ENCODE data around the gene SPTLC3.

The SPTLC3 gene

DNA sequence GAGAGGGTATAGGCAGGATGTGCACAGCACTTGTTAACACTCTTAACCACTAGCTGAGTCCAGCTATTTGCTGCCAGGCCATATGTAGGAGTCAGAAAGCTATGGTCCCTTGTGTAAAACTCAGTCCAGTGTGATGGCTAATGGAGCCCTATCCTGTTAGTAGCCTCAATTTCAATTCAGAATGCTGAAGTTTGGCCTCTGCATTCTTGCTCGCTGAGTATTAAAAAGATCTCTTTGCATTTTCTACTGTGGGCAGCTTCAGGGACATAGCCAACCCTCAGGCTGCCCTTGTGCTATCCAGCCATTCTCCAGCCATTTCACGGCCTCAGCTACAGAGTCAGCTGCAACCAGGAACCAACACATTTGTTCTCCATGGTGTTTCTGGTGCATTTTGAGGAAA, 92.5 kb downstream of the SPTLC3 start:
- DNase-seq, result no peak

DNA sequence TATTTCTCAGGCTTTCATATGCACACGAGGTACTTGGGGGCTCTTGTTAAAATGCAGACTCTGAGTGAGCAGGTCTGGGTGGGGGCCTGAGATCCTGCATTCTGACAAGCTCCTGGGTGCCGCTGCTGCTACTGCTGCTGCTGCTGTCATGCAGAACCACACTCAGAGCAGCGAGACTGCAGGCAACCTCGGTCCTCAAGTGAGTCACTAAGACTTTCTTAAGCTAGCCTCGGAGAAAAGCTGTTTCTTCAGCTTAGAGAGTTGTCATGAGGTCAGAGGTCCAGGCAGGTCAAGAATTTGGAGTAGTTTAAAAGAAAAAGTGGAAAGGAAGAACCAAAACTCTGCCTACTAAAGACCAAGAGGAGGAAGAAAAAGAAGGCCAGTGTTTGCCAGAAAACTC, 92.9 kb downstream of the SPTLC3 start:
- DNase-seq, result no peak

DNA sequence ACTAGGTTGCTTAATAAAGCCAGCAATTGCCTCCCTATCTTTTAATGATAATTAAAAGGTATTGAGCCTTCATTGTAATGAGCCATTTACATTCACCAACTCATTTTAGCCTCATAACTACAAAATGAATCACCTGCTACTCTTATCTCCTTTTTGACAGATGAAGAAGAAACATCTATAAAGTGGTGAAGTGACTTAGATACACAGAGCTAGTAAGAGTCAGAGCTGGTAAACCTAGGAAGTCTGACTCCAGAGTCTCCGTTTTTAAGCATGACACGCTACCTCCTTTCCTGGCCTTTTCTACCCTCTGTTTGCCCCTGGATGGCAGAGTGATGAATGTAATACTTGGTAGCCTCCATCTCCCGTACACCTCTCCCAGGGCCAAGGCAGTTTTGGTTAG, 93.5 kb downstream of the SPTLC3 start:
- DNase-seq, result no peak

DNA sequence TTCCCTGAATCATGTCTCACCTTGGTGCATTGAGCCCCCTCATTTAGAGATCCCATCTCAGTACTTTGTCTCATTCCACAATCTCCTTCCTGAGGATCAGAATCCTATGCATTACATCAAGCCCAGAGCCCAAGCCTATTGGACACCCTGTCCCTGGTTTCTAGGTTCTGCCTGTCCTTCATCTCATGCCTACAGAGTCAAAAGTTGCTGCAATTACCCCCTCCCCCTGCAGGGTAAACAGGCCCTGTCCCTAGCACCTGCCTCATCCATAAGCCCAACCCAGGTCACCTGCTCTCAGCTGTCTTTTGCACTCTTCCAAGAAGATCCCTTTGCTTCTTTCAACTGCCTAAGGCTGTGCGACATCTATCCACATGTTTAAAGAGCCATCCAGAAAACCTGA, 93.9 kb downstream of the SPTLC3 start:
- no peak for DNase-seq

DNA sequence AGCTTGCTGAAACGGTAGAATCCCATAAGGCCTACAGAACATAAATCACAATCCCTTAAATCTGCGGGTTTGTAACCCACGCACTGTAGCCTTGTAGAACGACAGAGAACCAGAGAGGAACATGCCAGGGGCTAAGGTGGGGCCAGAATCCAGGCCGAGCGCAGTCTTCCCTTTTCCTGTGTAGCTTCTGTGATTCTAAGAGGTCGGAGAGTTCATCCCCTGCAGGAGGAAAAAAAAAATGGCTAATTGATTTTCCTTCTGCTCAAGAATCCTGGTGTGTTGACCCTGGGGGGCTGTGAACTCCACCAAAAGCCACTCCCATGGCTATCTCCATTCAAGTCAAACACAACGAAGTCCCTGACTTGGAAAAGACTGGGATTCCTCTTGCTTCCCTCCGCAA, 96.3 kb downstream of the SPTLC3 start:
- DNase-seq, result no peak

DNA sequence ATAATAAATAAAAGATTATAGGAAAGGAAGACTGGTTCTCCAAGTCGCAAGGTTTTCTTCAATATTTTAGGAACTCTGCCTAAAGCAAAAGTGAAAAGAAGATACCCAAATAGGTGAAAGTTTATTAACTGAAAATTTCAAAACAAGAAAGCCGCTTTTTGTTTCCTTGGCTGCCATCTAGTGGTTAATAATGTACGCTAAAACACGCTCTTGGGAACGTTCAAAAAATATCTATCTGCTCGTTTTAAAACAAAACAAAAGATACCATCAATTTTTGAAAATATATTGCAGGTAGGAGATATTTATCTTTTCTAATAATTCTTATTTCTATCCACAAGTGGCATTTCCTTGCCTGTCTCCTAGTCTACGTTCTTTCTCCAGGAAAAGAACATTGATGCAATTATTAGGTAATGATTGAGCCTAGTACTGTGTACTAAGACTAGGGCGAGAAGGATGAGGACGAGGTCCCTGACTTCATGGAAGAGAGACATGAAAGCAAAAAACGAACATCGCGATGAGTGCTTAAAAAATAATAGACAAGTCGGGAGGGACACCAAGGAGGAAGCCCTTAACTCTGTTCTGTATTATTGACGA, 97.2 kb downstream of the SPTLC3 start:
- no peak for DNase-seq

DNA sequence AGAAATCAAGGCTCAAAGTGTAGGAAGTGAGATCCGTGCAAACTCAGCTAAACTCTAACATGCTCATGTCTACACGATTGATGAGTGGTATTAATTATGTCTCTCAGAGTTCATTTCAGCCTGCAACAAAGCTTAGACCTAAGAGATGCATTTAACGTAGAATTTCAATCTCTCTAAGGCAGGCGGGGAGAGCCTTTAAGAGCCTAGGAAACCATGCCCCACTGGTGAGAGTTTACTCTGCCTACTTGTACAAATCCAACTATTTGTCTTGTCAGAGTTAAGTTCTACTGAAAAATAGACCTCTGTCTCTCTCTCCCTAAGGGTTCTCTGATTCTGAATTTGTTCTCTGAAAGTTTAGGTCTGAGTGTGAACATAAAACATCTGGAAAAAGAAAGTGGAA, 100.9 kb downstream of the SPTLC3 start:
- DNase-seq, result no peak

DNA sequence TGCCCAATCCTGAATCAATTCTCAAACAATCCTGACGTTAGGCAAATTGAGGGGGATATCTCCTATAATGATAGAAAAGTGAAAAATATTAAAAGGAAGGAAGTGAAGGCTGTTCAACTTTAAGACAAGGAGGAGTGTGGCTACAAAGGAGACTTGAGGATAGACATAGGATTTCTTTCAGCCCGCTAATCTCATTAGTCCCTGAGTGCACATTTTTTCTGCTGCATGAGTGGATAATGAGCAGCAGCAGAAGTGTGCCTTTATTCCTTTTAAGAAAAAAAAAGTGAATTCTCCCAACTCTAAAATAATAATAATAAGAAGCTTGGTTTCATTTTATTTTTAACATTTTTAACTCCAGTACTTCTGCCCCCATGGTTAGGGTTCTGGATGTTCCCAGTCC, 102.0 kb downstream of the SPTLC3 start:
- DNase-seq, result no peak

DNA sequence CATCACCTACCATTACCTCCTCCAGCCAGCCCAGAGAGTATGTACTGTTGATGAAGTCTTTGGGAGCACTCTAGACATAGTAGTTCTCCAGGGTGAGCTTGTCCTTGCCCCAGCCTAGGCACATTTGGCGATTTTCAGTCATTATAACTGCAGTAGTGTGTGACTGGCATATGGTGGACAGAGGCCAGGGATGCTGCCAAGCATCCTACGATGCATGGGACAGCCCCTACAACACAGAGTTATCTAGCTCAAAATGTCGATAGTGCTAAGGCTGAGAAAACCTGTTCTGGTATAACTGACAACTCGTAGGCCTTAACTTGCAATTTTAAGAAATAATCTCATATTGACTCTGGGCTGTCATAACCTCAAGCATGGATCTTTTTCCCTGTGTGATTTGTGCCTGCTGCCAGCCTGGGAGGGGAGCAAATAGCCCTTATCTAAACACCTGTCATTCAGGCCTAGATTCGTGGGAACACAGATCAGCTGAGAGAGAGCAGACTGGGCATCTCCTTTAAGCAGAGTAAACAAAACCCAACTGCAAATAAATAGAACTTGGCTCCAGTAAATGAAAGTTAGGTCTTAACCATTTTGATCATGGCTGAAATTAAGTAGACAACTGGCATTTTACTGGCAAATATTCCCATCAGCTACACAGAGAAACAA, 102.6 kb downstream of the SPTLC3 start:
- DNase-seq, result no peak

DNA sequence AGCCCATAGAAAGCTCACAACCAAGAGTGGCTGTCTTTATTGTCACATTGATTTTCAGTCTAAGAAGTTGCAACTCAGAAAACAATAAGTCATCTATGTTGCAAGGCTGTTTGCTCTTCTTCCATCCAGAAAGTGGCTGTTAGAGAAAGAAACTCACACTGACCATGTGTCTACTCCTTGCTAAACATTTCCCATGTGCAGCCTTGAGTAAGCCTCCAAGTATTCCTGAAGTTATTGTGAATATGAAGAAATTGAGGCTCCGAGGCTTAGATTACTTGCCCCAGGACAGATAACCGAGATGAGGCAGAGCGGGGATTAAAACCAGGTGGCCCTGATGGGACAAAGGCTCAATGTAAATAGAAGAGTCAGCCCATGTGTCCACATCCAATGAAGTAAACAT, 105.0 kb downstream of the SPTLC3 start:
- DNase-seq, result no peak

DNA sequence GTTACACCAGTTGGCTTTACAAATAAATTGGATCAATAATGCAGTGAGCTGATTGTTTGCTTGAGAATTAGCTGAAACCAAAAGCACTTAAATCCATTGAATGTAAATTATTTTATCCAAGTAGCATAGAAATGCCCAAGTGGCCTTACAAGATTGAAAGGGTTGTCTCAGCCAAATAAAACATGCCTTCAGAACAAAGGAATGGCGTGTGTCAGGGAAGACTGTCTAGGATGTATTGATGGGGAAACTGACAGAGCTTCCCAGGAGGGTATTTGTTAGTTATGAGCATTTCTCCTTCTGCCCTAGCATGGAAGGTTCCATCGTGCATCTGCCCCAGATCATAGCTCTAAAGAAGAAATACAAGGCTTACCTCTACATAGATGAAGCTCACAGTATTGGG, 108.4 kb downstream of the SPTLC3 start:
- no peak for DNase-seq

DNA sequence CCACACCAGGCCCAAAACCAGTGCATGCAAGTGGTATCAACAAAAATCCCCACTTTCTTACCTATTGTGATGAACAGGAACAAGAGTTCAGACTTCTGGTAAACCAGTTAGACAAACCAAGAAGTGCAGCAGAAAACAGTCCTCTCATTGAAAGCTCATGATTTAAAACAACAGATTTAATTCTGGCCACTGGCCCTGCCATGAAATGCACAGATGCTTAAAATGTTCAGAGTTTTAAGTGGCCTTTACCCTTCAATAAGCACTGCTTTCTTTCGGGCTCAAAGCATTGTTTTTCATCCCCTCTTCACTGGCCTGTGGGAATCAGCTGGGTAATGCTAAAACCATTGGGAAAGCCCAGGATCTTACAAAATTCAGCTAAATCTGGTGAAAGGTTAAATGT, 109.9 kb downstream of the SPTLC3 start:
- DNase-seq, result no peak

DNA sequence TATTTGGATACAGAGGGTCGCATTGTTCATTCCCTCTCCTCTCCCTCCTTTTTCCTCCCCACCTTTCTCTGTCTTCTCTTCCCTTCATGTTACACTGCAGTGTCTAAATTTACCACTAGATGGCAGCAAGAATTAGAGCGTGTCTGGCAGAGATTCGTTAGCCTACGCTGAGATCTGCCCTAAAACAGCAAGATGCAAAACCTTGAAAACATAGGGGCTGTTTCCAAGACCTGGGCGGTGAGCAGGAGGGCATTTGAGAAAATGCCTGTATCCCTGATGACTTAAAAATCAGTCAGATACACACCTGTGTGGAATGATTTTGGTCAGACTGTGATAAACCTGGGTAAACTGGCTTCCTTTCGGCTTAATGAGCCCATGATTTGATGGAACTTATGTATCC, 110.8 kb downstream of the SPTLC3 start:
- peak in 2 of 5 experiments; percentile 8 to 50 for DNase-seq

DNA sequence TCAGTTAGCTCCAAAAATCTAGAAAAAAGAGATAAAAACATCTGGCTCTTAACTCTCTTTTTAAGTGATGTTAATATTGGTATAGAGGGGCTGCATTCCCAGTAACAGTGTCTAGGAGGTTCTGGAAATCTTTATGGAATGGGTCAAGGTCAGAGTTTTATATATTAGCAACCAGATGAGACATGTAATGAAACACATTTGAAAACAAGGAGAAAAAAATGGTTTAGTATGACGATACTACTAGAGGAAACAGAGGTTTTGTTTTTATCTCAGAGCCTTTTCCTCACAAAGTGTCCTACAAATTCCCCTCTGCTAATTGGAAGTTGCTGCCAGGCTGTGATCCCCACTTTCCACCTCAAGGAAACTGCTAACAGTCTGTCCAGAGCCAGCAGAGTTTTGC, 111.7 kb downstream of the SPTLC3 start:
- DNase-seq, result no peak

DNA sequence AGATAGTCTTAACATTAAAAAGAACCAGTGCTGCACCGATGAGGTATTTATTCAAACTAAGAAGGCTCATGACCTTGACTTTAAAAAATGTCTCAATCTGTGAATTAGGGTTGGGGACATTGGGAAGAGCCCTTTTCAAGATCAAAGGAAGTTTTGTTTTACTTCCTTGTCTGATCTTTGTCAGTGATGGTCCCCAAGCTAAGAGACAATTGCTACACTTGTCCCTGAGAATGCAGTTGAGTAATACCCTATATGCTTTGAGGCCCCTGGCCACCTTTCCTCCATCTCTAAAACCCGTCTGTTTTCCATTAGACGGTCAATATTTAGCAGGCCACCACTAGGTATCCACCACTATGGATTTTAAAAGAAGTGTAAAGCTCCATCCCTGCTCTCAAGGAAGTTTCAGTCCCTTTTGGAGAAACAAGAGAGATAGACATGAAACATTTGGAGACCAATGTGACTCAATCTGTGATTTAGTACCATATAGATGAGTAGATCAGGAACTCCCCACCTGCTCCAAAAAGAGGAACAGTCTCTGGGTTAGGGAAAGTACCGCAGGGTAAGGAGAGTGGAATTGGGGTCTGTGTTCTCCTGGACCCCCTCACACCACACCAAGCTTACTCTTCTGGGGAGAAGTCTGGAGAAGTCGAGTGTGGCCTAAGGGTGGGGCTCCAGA, 113.2 kb downstream of the SPTLC3 start:
- DNase-seq, result no peak

DNA sequence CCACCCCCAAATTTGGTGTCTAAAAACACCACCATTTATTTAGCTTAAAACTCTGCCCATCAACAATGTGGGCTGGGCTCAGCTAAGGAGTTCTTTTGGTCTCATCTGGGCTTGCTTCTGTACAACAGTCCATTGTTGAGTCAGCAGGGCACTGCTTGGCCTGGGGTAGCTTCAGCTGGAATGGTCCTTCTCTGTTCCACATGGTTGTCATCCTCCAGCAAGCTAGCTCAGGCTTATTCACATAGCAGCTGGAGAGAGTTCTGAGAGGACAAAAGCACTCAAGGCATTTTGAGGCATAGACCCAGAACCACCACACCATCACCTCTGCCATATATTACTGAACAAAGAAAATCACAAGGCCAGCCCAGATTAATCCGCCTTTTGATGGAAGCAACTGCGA, 116.7 kb downstream of the SPTLC3 start:
- no peak for DNase-seq

DNA sequence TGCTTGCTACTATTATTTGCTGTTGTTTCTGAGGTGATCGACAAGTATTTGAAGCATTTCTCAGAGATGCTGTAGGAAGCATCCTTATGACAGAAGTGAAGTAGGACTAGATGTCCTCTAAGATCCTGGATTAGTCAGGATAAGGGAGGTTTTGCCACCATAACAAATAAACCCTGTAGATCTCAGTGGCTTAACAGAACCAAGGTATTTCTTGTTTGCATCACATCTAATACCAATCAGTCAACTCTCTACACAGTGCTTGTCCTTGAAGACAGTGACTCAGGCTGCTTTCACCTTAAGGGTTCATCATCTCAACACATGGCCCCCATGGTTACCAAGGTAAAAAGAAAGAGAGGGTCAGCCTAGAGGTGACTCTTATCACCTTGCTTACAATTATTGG, 119.4 kb downstream of the SPTLC3 start:
- DNase-seq, result no peak

DNA sequence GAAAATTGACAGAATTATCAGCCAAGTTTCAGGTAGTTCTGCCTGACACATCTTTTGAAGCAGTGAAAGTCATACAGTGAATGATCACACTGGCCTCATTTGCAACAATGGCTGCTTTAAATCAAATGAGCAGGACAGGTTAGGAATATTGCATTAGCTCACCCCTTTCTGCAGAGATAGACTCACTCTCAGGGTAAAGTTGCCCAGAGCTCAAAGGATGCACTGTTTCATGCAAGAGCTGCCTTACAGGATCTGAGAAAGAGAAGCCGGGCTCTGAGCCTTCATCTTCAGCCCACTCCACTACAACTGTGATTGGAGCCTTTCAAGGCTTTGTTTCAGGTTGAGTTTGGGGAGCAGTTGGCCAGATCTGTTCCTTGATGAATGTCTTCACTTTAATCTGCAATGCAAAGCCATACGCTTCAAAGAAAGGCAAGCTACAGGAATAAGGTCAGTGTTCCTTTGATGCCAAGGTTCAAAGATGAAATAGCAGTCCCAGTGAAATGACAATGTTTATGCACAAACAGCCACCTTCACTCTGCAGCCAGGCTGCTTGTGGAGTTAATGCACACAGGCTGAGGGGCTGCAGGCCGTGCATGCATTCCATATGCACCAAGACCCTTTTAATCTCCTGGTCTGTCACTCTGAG, 121.4 kb downstream of the SPTLC3 start:
- no peak for DNase-seq

DNA sequence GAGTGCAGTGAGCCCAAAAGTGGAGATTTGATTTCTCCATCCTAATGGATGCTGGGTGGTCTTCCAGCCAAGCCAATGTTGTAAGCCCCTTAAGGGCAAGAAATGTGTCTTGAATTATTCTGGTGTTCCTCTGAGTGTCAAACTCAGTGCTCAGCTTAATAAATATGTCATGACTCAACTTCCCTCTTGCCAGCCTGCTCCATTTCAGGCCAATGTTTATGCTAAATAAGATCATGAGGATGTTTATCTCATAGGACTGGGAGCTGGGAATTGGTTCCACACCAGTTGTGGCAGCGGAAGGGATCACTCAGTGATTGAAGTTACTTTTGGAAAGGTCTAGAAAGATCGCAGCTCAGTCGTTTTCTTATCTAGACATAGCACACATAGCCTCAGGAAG, 121.9 kb downstream of the SPTLC3 start:
- DNase-seq, result no peak

DNA sequence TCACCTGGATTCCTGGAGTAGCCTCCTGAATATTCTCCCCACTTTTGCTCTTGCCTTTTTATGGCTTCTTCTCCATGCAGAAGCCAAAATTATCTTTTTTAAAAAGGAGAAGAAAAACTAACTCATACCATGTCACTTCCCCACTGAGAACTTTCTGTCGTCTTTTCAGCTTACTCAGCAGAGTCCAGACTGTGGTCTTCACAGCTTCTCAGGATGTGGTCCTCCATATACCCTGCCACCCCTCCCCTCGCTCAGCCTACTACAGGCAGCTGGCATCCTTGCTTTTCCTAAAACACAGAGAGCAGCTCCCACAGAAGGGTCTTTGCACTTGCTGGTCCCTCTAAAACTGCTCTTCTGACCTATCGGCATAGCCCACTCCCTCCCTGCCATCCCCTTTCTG, 122.9 kb downstream of the SPTLC3 start:
- no peak for DNase-seq

DNA sequence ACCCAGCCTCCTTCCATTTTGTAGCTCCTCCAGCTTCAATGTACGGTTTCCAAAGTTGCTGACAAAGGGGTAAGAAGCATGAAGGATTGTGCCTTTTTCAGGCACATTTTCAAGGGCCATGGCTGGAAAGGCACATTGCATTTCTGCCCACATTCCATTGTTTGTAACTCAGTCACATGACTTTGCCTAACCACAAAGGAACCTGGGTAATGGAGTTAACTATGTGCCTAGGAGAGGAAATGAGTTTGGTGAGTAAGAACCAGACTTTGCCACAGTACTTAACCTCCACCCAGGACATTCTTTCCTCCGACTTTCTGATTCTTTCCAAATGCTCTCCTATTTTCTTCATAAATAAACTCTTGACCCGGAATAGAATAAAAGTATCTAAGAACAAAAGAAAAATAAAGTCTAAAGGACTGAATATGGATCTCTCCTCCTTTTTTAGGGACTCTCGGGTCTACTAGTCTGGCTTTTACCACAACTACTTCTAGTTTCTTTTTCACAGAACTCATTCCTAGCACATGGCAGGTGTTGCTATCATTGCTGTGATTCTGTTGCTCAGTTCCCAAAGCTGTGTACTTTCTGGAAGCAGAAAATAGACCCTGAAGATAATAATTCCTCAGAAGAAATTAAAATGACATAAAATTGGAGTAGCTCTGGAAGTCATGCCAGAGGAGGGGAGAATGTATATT, 130.8 kb downstream of the SPTLC3 start:
- no peak for DNase-seq

DNA sequence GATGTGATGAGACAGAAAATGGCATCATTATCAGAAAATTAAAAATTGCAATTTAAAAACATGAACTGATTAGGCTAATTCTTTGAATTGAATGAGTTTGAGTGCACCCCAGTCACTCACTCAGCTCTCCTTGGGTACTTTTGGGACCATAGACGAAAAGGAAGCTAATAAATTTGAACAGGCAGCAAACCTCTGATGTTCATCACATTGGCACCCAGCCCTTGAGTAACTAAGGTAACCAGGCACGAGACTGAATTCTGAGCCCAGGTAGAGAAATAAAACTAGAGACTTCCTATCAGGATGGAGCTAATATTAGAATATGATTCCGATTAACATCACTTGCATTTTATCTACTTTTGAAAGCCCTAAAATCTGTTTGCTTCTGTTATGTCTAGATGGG, 131.4 kb downstream of the SPTLC3 start:
- DNase-seq, result no peak

DNA sequence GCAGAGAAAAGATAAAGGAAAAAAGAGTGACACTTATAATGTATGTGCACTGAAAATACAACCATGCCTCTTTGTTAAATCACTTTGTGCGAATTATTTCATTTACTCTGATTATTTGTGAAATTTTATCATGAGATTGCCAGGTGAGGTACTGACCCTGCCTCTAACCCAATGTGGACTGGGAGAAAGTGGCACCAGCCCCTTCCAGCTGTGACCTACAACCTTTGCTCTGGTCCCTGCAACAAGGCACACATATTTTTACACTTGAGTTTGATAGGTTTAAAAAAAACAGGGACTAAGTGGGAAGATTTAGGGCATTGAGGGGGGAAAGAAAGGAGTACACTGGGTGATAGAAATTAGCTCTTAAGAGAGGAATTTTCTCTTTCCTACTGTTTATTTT, 132.0 kb downstream of the SPTLC3 start:
- no peak for DNase-seq

Measured in T-helper 2 cell (primary cell).